Mesenchymal stem cell (in vitro differentiated cells and primary cell): Measurements from ENCODE around the gene ADAMTS14.
A peak's percentile ranks its signal among the peaks of the same experiment; 100 is the strongest.

Experiments used
- DNase-seq: peaks from one replicate; pipeline ENCODE4 v3.0.0-alpha.2; 2013
- H2AFZ ChIP-seq: one replicate; pipeline ENCODE4 v1.6.1; 2013; ENCODE audit warnings: low read depth, mild to moderate bottlenecking, control low read depth, inconsistent platforms, low read length, moderate library complexity
- H2AK5ac ChIP-seq: 2 replicates; pipeline ENCODE4 v1.6.1; 2013; ENCODE audit warnings: low read length, moderate library complexity, mild to moderate bottlenecking, inconsistent platforms; ENCODE audit not compliant: severe bottlenecking
- H2BK120ac ChIP-seq: one replicate; pipeline ENCODE4 v1.6.1; 2013; ENCODE audit warnings: low read depth, mild to moderate bottlenecking, inconsistent platforms, low read length, moderate library complexity
- H2BK12ac ChIP-seq, 2 experiments: one replicate each; pipeline ENCODE4 v1.6.1; 2013; ENCODE audit warnings: inconsistent platforms in 2 of 2, low read length in 2 of 2, mild to moderate bottlenecking in 2 of 2, moderate library complexity in 2 of 2, control low read depth in 1 of 2
- H2BK15ac ChIP-seq: one replicate; pipeline ENCODE4 v1.6.1; 2013; ENCODE audit warnings: mild to moderate bottlenecking, low read depth, inconsistent platforms; ENCODE audit not compliant: poor library complexity, severe bottlenecking
- H2BK5ac ChIP-seq: 2 replicates; pipeline ENCODE4 v1.6.1; 2013; ENCODE audit warnings: low read depth, mild to moderate bottlenecking, low read length, control low read depth, inconsistent platforms; ENCODE audit not compliant: poor library complexity, severe bottlenecking
- H3K14ac ChIP-seq, 2 experiments: one replicate each; pipeline ENCODE4 v1.6.1; 2013; ENCODE audit warnings: inconsistent platforms in 2 of 2, low read length in 2 of 2, control low read depth in 1 of 2, mild to moderate bottlenecking in 1 of 2, moderate library complexity in 1 of 2
- H3K18ac ChIP-seq, 2 experiments: one replicate each; pipeline ENCODE4 v1.6.1; 2013; ENCODE audit warnings: inconsistent platforms in 2 of 2, low read length in 2 of 2, control low read depth in 1 of 2, low read depth in 1 of 2, mild to moderate bottlenecking in 1 of 2
- H3K23ac ChIP-seq, 2 experiments: one replicate each; pipeline ENCODE4 v1.6.1; 2013; ENCODE audit warnings: inconsistent platforms in 2 of 2, low read length in 2 of 2, mild to moderate bottlenecking in 2 of 2, moderate library complexity in 2 of 2, control low read depth in 1 of 2
- H3K27ac ChIP-seq: 2 replicates; pipeline ENCODE4 v1.5.1; 2013; ENCODE audit warnings: mild to moderate bottlenecking, moderate library complexity, low read length, control low read depth, inconsistent platforms; ENCODE audit not compliant: poor library complexity, severe bottlenecking
- H3K27me3 ChIP-seq, 2 experiments: 2 replicates each; pipeline versions ENCODE4 v1.6.1 to v1.7.0; 2013; ENCODE audit warnings: low read length in 2 of 2, mild to moderate bottlenecking in 2 of 2, moderate library complexity in 2 of 2, control low read depth in 1 of 2, inconsistent platforms in 1 of 2; ENCODE audit not compliant: control insufficient read depth in 1 of 2, insufficient read depth in 1 of 2
- H3K36me3 ChIP-seq, 2 experiments: 2 replicates each; pipeline versions ENCODE4 v1.6.1 to v1.7.0; 2013; ENCODE audit warnings: low read length in 2 of 2, control low read depth in 1 of 2, inconsistent platforms in 1 of 2, low read depth in 1 of 2, mild to moderate bottlenecking in 1 of 2; ENCODE audit not compliant: insufficient read depth in 2 of 2, control insufficient read depth in 1 of 2
- H3K4ac ChIP-seq, 2 experiments: one replicate each; pipeline ENCODE4 v1.6.1; 2013; ENCODE audit warnings: inconsistent platforms in 2 of 2, low read length in 2 of 2, mild to moderate bottlenecking in 2 of 2, moderate library complexity in 2 of 2, control low read depth in 1 of 2, low read depth in 1 of 2
- H3K4me1 ChIP-seq: 2 replicates; pipeline ENCODE4 v1.6.1; 2013; ENCODE audit warnings: low read depth, low read length, control low read depth; ENCODE audit not compliant: control insufficient read depth, insufficient read depth
- H3K4me2 ChIP-seq: 2 replicates; pipeline ENCODE4 v1.6.1; 2013; ENCODE audit warnings: low read length, mild to moderate bottlenecking, inconsistent platforms; ENCODE audit not compliant: poor library complexity, severe bottlenecking
- H3K4me3 ChIP-seq, 2 experiments: 2 replicates each; pipeline versions ENCODE4 v1.5.1 to v1.7.0; 2013; ENCODE audit warnings: low read length in 2 of 2, mild to moderate bottlenecking in 2 of 2, control low read depth in 1 of 2, low read depth in 1 of 2; ENCODE audit not compliant: insufficient read depth in 1 of 2
- H3K79me1 ChIP-seq: replicated peaks from 2 replicates; pipeline ENCODE4 v1.6.1; 2013; ENCODE audit warnings: mild to moderate bottlenecking, control low read depth, low read length, inconsistent platforms; ENCODE audit not compliant: poor library complexity, severe bottlenecking
- H3K9ac ChIP-seq: 2 replicates; pipeline ENCODE4 v1.7.0; 2013; ENCODE audit warnings: mild to moderate bottlenecking, low read length, moderate library complexity
- H3K9me3 ChIP-seq: 2 replicates; pipeline ENCODE4 v1.7.0; 2013; ENCODE audit warnings: mild to moderate bottlenecking, low read length; ENCODE audit not compliant: control insufficient read depth
- H4K8ac ChIP-seq: one replicate; pipeline ENCODE4 v1.6.1; 2013; ENCODE audit warnings: inconsistent platforms, mild to moderate bottlenecking, low read length, moderate library complexity
- H4K91ac ChIP-seq: one replicate; pipeline ENCODE4 v1.6.1; 2013; ENCODE audit warnings: mild to moderate bottlenecking, low read length, inconsistent platforms
- WGBS: methylation state at CpG from one replicate; pipeline ENCODE4 v1.1.7; 2013; ENCODE audit warnings: mixed read lengths; 5-methylcytosine and 5-hydroxymethylcytosine counted together

Gene ADAMTS14

GRCh38 chr10:70702190-70702763, 30.0 kb downstream of the ADAMTS14 start:
- Histone ChIP-seq H3K9ac (no peak overlapping the region), H3K4me2 (no peak overlapping the region), H3K4ac (no peak overlapping the region), H4K91ac (no peak overlapping the region), H2BK15ac (no peak overlapping the region), H3K23ac (no peak overlapping the region), H2AK5ac (no peak overlapping the region), H3K27ac (no peak overlapping the region), H2BK5ac (no peak overlapping the region), H3K4me1 (peaks cover 13% of the 10 kb centered on the region), H2BK12ac (no peak overlapping the region), H2BK120ac (no peak overlapping the region), H3K36me3 (peaks cover 74 to 77% of the 10 kb centered on the region in 2 experiments), H3K9me3 (no peaks in the 10 kb centered on the region), H3K27me3 (no peaks in the 10 kb centered on the region), H3K14ac (no peak overlapping the region), H2AFZ (no peak overlapping the region), H3K79me1 (peaks cover 29% of the 10 kb centered on the region), H3K18ac (no peak overlapping the region), H4K8ac (no peak overlapping the region), H3K4me3 (no peak overlapping the region)
- 95% methylated on average over 15 of the region's 15 CpGs for WGBS
- no peak for DNase-seq

GRCh38 chr10:70704211-70704610, 31.9 kb downstream of the ADAMTS14 start:
- Histone ChIP-seq H4K8ac (no peak overlapping the region), H3K9ac (no peak overlapping the region), H2BK5ac (no peak overlapping the region), H2BK15ac (no peak overlapping the region), H3K14ac (peak overlapping the region in 1 of 2 experiments; percentile 14), H3K4ac (no peak overlapping the region), H3K79me1 (peaks cover 20% of the 10 kb centered on the region), H3K4me2 (no peak overlapping the region), H3K9me3 (no peaks in the 10 kb centered on the region), H2BK12ac (no peak overlapping the region), H3K4me1 (peaks cover 12% of the 10 kb centered on the region), H2BK120ac (no peak overlapping the region), H4K91ac (peak overlapping the region; percentile 7), H3K4me3 (no peak overlapping the region), H3K27ac (no peak overlapping the region), H3K36me3 (peaks cover 75 to 90% of the 10 kb centered on the region in 2 experiments), H3K27me3 (no peaks in the 10 kb centered on the region), H3K18ac (no peak overlapping the region), H3K23ac (no peak overlapping the region), H2AK5ac (no peak overlapping the region), H2AFZ (no peak overlapping the region)
- 92% methylated on average over 5 of the region's 5 CpGs for WGBS
- DNase-seq: no peak

- no peak overlapping the region for H3K18ac ChIP-seq
- no peak overlapping the region for H3K4ac ChIP-seq
- H3K4me1 ChIP-seq: peaks cover 2% of the 10 kb centered on the region
- no peaks in the 10 kb centered on the region for H3K9me3 ChIP-seq
- no peak overlapping the region for H2BK15ac ChIP-seq
- H2AFZ ChIP-seq: no peak overlapping the region
- H4K91ac ChIP-seq: no peak overlapping the region
- no peak overlapping the region for H4K8ac ChIP-seq
- H3K27ac ChIP-seq: no peak overlapping the region
- no peak overlapping the region for H3K23ac ChIP-seq
- no peaks in the 10 kb centered on the region for H3K27me3 ChIP-seq
- peaks cover 24% of the 10 kb centered on the region for H3K79me1 ChIP-seq
- H2BK12ac ChIP-seq: no peak overlapping the region
- no peak overlapping the region for H2BK5ac ChIP-seq
- 85% methylated on average over 14 of the region's 18 CpGs for WGBS
- H3K36me3 ChIP-seq: peaks cover 74 to 94% of the 10 kb centered on the region in 2 experiments
- no peak overlapping the region for H3K9ac ChIP-seq
- H3K14ac ChIP-seq: no peak overlapping the region
- H3K4me2 ChIP-seq: no peak overlapping the region
- no peak overlapping the region for H2BK120ac ChIP-seq
- DNase-seq: no peak
- no peak overlapping the region for H3K4me3 ChIP-seq
- H2AK5ac ChIP-seq: no peak overlapping the region
Measured at GRCh38 chr10:70705121-70705861, 33.0 kb downstream of the ADAMTS14 start.

GRCh38 chr10:70711177-70711576, 38.9 kb downstream of the ADAMTS14 start:
- Histone ChIP-seq H3K36me3 (peaks cover 61 to 72% of the 10 kb centered on the region in 2 experiments), H4K8ac (no peak overlapping the region), H2BK120ac (no peak overlapping the region), H3K4me2 (no peak overlapping the region), H2BK12ac (no peak overlapping the region), H4K91ac (no peak overlapping the region), H3K4me1 (peaks cover 13% of the 10 kb centered on the region), H3K14ac (no peak overlapping the region), H3K18ac (no peak overlapping the region), H3K4me3 (no peak overlapping the region), H2AK5ac (no peak overlapping the region), H3K9ac (no peak overlapping the region), H3K23ac (no peak overlapping the region), H3K79me1 (peaks cover 25% of the 10 kb centered on the region), H3K27me3 (no peaks in the 10 kb centered on the region), H3K9me3 (no peaks in the 10 kb centered on the region), H2BK15ac (no peak overlapping the region), H3K4ac (no peak overlapping the region), H2AFZ (no peak overlapping the region), H2BK5ac (no peak overlapping the region), H3K27ac (no peak overlapping the region)
- WGBS: 78% methylated on average over 7 of the region's 7 CpGs
- no peak for DNase-seq
